Activated CD4-positive, alpha-beta memory T cell treated with anti-CD3 and anti-CD28 coated beads for 36 hours (primary cell): ENCODE measurements around the gene PLPP2. TPM values are rescaled to one million over a fixed set of nuclear protein-coding genes. Genes with fewer than 3 reads are reported as not detected.

Experiments used
- CTCF ChIA-PET: fragments of 350-600 bp; sonication (Branson Sonifier 250); formaldehyde crosslinking; loops from one replicate; lab custom pipeline; 2021; ENCODE audit warnings: antibody characterized with exemption, inconsistent platforms; lab: Charles Lee
- POLR2A ChIA-PET: fragments of 350-600 bp; sonication (Branson Sonifier 250); formaldehyde crosslinking; loops from one replicate; lab custom pipeline; 2021; ENCODE audit warnings: antibody characterized with exemption; lab: Charles Lee
- DNase-seq: peaks from one replicate; pipeline ENCODE4 v3.0.0-alpha.2; 2020
- H3K27ac Mint-ChIP-seq: one replicate; pipeline ENCODE4 v1.8.0; 2021; ENCODE audit warnings: mixed read lengths
- H3K27me3 Mint-ChIP-seq: one replicate; pipeline ENCODE4 v1.8.0; 2021; ENCODE audit warnings: mixed read lengths
- H3K36me3 Mint-ChIP-seq: one replicate; pipeline ENCODE4 v1.8.0; 2021; ENCODE audit warnings: mixed read lengths
- H3K4me1 Mint-ChIP-seq: one replicate; pipeline ENCODE4 v1.8.0; 2021; ENCODE audit warnings: low read depth, mixed read lengths
- H3K4me3 Mint-ChIP-seq: one replicate; pipeline ENCODE4 v1.8.0; 2021; ENCODE audit warnings: mild to moderate bottlenecking, mixed read lengths
- H3K9me3 Mint-ChIP-seq: one replicate; pipeline ENCODE4 v1.8.0; 2021; ENCODE audit warnings: mixed read lengths
- intact Hi-C: fragments of 100-400 bp; cut with micrococcal nuclease; formaldehyde crosslinking; loops from one replicate; pipeline ENCODE4 v1.15.1; 2023
- total RNA-seq, 2 experiments: library from RNA; stranded (reverse); gene quantifications; one replicate each; pipeline ENCODE4 v1.2.3, GENCODE V29; 2021

PLPP2 gene
- under 1 TPM; 0.51 to 0.67 TPM for total RNA-seq

GRCh38 chr19:291006-291521, at the start of gene PLPP2:
TSS of gene PLPP2 (minus strand) at chr19:291403. CDS start at chr19:291336, 67 bp downstream.
- Mint-ChIP-seq H3K36me3 (no peaks in the 10 kb centered on the region), H3K27me3 (peaks cover 56% of the 10 kb centered on the region), H3K4me1 (peaks cover 14% of the 10 kb centered on the region), H3K9me3 (no peaks in the 10 kb centered on the region), H3K4me3 (no peak within 1 kb of the TSS), H3K27ac (no peak within 1 kb of the TSS)
- ChIA-PET CTCF (no interaction called here), POLR2A (no interaction called here)
- no peak for DNase-seq
- intact Hi-C loops = no loop called here

GRCh38 chr19:340620-341385, 49.6 kb upstream of the PLPP2 start:
- no peak overlapping the region for H3K27ac Mint-ChIP-seq
- POLR2A ChIA-PET = no interaction called here
- no peaks in the 10 kb centered on the region for H3K9me3 Mint-ChIP-seq
- H3K4me3 Mint-ChIP-seq = no peak overlapping the region
- H3K4me1 Mint-ChIP-seq = peaks cover 67% of the 10 kb centered on the region
- intact Hi-C loops = no loop called here
- H3K36me3 Mint-ChIP-seq = peaks cover 17% of the 10 kb centered on the region
- no peak for DNase-seq
- peaks cover 4% of the 10 kb centered on the region for H3K27me3 Mint-ChIP-seq
- CTCF ChIA-PET = no interaction called here

GRCh38 chr19:339262-339887, 48.2 kb upstream of the PLPP2 start:
- intact Hi-C loops = no loop called here
- Mint-ChIP-seq H3K4me3 (no peak overlapping the region), H3K4me1 (peaks cover 60% of the 10 kb centered on the region), H3K27me3 (no peaks in the 10 kb centered on the region), H3K27ac (no peak overlapping the region), H3K36me3 (peaks cover 17% of the 10 kb centered on the region), H3K9me3 (no peaks in the 10 kb centered on the region)
- no peak for DNase-seq
- ChIA-PET POLR2A (no interaction called here), CTCF (no interaction called here)

GRCh38 chr19:338421-338820, 47.2 kb upstream of the PLPP2 start:
- no peaks in the 10 kb centered on the region for H3K27me3 Mint-ChIP-seq
- H3K4me1 Mint-ChIP-seq = peaks cover 54% of the 10 kb centered on the region
- DNase-seq = no peak
- ChIA-PET POLR2A (no interaction called here), CTCF (no interaction called here)
- intact Hi-C loops = no loop called here
- no peak overlapping the region for H3K27ac Mint-ChIP-seq
- peaks cover 12% of the 10 kb centered on the region for H3K36me3 Mint-ChIP-seq
- no peak overlapping the region for H3K4me3 Mint-ChIP-seq
- H3K9me3 Mint-ChIP-seq = no peaks in the 10 kb centered on the region

- H3K27ac Mint-ChIP-seq = no peak overlapping the region
- no peaks in the 10 kb centered on the region for H3K9me3 Mint-ChIP-seq
- CTCF ChIA-PET = no interaction called here
- no peak overlapping the region for H3K4me3 Mint-ChIP-seq
- intact Hi-C loops = no loop called here
- POLR2A ChIA-PET = no interaction called here
- DNase-seq = no peak
- peaks cover 32% of the 10 kb centered on the region for H3K4me1 Mint-ChIP-seq
- no peaks in the 10 kb centered on the region for H3K27me3 Mint-ChIP-seq
- peaks cover 14% of the 10 kb centered on the region for H3K36me3 Mint-ChIP-seq
These were observed 44.9 kb upstream of the PLPP2 start for GRCh38 chr19:336067-336614.

- H3K27me3 Mint-ChIP-seq = no peaks in the 10 kb centered on the region
- CTCF ChIA-PET = no interaction called here
- H3K9me3 Mint-ChIP-seq = peaks cover 2% of the 10 kb centered on the region
- peaks cover 18% of the 10 kb centered on the region for H3K36me3 Mint-ChIP-seq
- POLR2A ChIA-PET = no interaction called here
- no peak for DNase-seq
- intact Hi-C loops = no loop called here
- H3K4me3 Mint-ChIP-seq = no peak overlapping the region
- H3K4me1 Mint-ChIP-seq = peaks cover 27% of the 10 kb centered on the region
- H3K27ac Mint-ChIP-seq = no peak overlapping the region
These were observed 44.4 kb upstream of the PLPP2 start for GRCh38 chr19:335486-336066.

- no peak for DNase-seq
- ChIA-PET CTCF (no interaction called here), POLR2A (no interaction called here)
- Mint-ChIP-seq H3K4me1 (peaks cover 22% of the 10 kb centered on the region), H3K27ac (no peak overlapping the region), H3K4me3 (no peak overlapping the region), H3K36me3 (peaks cover 21% of the 10 kb centered on the region), H3K27me3 (no peaks in the 10 kb centered on the region), H3K9me3 (peaks cover 4% of the 10 kb centered on the region)
- intact Hi-C loops = no loop called here
These were observed 43.9 kb upstream of the PLPP2 start for GRCh38 chr19:335072-335471.

GRCh38 chr19:334296-335071, 43.3 kb upstream of the PLPP2 start:
- Mint-ChIP-seq H3K9me3 (peaks cover 4% of the 10 kb centered on the region), H3K36me3 (peaks cover 23% of the 10 kb centered on the region), H3K4me3 (no peak overlapping the region), H3K4me1 (peaks cover 17% of the 10 kb centered on the region), H3K27ac (no peak overlapping the region), H3K27me3 (no peaks in the 10 kb centered on the region)
- DNase-seq = no peak
- ChIA-PET POLR2A (no interaction called here), CTCF (no interaction called here)
- intact Hi-C loops = no loop called here

- DNase-seq = no peak
- Mint-ChIP-seq H3K4me1 (no peaks in the 10 kb centered on the region), H3K27ac (no peak overlapping the region), H3K9me3 (peaks cover 19% of the 10 kb centered on the region), H3K4me3 (no peak overlapping the region), H3K27me3 (no peaks in the 10 kb centered on the region), H3K36me3 (peaks cover 50% of the 10 kb centered on the region)
- intact Hi-C loops = no loop called here
- ChIA-PET POLR2A (no interaction called here), CTCF (no interaction called here)
These were observed 39.3 kb upstream of the PLPP2 start for GRCh38 chr19:330503-330902.

- ChIA-PET POLR2A (no interaction called here), CTCF (no interaction called here)
- Mint-ChIP-seq H3K36me3 (peaks cover 50% of the 10 kb centered on the region), H3K27me3 (no peaks in the 10 kb centered on the region), H3K4me1 (no peaks in the 10 kb centered on the region), H3K4me3 (no peak overlapping the region), H3K9me3 (peaks cover 19% of the 10 kb centered on the region), H3K27ac (no peak overlapping the region)
- intact Hi-C loops = no loop called here
- no peak for DNase-seq
These were observed 38.7 kb upstream of the PLPP2 start for GRCh38 chr19:329876-330275.

- no peaks in the 10 kb centered on the region for H3K4me1 Mint-ChIP-seq
- H3K9me3 Mint-ChIP-seq = peaks cover 19% of the 10 kb centered on the region
- peaks cover 50% of the 10 kb centered on the region for H3K36me3 Mint-ChIP-seq
- H3K27ac Mint-ChIP-seq = no peak overlapping the region
- ChIA-PET POLR2A (no interaction called here), CTCF (no interaction called here)
- no peak for DNase-seq
- H3K27me3 Mint-ChIP-seq = no peaks in the 10 kb centered on the region
- no peak overlapping the region for H3K4me3 Mint-ChIP-seq
- intact Hi-C loops = no loop called here
These were observed 36.9 kb upstream of the PLPP2 start for GRCh38 chr19:328025-328505.
